ENCODE data around the gene TNS1.

TNS1 gene

DNA sequence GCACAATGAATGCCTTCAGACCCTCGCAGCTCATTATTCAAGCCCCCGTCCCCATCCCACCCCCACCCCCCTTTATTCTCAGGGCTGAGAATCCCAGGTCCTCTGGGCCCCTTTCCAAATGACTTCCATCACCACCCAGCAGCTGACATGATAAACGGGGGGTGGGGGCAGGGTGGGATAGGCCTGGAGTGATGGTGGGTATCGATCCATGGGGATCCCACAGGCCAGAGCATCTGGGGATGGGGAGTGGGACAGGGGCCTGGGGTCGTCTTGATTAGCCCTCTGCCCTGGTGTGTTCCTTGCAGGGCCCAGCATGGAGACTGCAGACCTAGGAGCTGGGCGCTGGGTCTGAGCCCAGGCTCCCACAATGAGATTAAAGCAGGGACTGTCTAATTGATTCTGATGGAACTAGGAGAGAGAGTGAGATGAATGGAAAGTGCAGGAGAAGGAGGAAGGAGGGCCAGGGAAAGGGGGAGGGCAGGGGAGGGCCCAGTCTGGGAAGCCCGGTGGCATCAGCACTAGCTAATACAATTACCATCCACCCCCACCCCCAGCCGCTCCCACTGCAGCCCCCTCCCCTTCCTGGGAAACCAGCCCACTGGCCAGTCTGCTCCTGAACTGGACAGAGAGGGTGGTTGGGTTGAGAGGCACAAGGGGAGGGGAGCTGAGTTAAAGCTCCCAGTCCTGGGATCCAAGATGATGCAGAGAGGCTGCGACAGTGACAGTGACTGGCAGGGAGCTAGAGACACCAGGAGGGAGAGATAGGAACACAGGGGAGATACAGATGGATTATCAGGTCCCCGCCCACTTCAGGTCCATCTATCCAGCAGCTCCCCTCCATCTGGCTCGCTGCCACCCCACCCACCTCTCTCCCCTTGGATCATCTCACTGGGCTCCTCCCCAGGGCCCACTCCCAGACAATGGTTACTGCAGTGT lies 13.1 kb upstream of the TNS1 start:
- no peak for DNase-seq (ENCODE audit: low read depth)

DNA sequence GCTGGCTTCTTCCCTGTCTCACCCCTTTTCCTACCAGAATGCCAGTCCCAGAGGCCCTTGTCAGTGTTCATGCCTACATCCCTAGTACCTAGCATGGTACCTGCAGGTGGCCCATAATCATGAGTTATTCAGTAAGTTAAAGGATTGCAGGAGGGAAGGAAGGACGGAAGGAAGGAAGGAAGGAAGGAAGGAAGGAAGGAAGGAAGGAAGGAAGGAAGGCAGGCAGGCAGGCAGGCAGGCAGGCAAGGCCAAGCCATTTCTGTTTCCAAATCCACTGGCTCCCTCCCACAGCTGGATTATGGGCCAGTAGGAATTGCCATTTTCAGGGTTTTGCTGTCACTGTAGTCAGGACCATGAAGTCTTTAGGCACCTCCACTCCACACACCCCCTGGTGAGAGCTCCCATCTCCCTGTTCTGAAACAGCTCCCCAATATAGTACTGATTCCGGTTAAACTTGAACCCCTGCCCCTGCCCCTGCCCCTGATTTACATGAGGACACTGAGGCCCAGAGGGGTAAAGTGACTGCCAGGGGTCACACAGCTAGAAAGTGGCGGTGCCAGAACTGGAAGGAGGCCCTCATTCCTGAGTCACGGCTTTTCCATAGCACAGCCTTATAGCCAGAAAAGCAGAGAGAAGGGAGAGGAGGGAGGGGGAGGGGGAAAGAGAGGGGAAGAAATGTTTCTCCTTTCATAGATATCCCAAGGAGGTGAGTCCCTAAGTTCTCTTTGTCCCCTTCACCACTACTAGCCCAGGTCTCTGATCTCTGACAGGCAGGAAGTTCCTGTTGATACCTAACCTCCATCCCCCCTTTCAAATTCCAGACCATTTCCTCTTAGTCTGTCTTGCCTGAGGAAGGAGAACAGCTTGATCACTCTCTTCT lies 12.2 kb upstream of the TNS1 start:
- DNase-seq (ENCODE audit: low read depth), result no peak

DNA sequence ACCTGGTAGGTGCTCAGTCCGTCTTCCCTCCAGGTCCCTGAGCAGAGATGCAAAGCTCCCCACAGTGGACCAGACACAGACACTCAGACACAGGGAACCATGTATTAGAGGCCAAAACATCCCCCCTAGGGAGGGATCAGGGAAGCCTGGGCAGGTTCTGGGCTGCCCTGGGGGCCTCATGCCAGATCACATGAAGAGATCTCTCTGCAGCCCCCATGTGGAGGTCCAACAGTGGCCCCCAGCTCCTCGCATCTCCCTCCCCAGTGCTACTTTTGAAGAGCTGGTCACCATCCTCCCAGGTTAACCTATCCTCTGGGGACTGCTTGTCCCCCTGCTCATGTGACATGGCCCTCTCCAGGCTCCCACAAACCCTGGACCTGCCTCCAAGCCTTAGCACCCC lies 10.5 kb upstream of the TNS1 start:
- no peak for DNase-seq (ENCODE audit: low read depth)

DNA sequence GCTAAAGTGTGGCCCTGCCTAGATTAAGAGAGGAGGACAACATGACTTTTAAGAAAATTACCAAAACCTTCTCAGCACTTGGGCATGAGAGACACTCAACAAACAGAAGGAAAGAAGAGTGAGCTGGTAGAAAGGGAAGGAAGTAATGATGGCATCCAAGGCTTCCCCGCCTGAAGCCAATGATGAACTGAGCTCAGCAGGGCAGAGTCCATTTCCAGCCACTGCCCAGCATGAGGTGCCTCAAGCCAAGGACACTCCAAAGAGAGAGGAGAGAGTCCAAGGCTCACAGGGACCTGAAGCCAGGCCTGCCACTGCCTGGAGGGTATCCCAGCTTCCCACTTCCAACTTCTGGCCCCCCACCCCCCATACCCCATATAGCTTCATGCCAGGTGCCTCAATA lies 9.5 kb upstream of the TNS1 start:
- no peak for DNase-seq (ENCODE audit: low read depth)

DNA sequence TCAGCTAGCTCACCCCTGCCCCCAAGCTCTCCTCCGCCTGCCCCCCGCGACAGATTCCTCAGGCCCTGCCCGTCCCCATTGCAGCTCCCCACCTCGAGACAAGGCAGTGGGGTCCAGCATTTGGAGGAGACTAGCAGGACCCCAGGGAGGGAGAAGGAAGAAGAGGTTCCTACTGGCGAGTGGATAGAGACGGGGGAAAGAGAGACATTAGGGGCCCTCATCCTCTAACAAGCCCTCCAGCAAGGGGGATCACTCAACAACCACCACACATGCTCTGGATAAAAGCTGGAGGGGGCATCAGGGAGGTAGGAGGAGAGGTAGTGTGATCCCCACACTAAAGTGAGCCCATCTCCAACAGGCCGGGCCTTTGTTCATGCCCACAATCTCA lies 8.9 kb upstream of the TNS1 start:
- no peak for DNase-seq (ENCODE audit: low read depth)

DNA sequence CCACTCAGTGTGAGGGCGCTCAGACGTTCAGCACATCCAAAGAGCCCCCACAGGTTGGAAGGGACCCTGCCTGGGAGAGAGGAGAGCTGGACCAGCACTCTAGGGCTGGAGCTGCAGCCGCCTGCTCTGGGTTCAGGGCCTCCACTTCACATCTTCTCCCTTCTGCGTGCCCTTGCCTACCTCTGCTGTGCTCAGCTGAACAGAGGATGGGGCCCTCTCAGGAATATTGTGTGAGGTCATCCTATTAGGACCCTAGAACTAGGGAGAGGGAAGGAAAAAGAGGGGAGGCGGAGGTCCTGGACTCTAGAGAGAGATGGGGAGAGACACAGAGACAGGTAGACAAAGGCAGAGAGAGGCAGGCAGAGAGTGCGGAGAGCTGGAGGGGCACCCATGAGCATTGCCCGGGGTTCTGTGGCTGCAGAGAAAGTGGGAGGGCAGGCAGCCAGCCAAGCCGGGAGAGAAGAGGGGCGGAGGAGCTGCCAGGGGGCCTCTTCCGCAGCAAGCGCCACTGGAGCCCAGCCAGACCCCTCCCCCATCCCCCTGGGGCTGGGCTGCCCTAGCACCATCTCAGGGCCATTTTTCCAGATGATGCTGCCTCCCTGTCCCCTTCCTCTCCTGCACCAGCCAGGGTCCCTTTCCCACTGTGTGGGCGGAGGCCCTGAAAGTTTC lies 8.3 kb upstream of the TNS1 start:
- DNase-seq (ENCODE audit: low read depth), result no peak

DNA sequence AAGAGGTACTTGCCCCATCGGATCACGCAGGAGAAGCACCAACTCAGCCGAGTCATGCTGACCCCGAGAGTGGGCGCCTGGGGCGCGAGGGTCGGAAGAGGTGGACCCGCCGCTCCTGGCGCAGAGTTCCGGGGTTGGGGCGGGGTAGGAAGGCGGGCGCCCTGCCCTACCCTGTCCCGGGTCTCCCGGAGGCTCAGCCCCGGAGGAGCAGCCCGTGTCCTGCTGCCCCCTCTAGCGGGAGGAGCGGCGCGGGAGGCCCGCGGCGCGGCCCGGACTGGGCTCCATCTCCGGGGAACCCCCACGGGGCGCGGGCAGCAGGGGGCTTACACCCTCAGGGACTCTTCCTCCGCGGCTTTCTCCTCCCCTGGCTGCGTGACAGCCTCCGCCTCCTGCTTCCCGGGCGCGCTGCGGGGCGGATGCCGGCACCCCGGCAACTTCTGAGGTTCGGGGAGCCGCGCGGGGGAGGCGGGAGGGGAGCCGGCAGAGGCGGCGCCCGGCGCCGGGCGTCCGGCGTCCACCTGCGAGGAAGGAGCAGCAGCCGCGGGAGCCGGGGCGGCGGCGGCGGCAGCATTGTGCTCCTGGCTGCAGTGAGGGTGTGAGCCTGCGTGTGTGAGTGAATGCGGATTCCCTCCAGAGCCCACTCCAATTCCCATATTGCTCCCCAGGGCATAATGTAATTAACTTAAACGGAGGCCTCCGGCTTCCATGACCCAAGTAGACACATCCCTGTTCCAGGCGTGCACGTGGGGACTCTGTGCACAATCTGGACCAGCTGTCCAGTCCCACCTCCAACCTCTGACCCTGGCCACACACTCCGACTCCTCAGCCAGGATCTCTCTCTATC lies 7.6 kb upstream of the TNS1 start:
- no peak for DNase-seq (ENCODE audit: low read depth)

DNA sequence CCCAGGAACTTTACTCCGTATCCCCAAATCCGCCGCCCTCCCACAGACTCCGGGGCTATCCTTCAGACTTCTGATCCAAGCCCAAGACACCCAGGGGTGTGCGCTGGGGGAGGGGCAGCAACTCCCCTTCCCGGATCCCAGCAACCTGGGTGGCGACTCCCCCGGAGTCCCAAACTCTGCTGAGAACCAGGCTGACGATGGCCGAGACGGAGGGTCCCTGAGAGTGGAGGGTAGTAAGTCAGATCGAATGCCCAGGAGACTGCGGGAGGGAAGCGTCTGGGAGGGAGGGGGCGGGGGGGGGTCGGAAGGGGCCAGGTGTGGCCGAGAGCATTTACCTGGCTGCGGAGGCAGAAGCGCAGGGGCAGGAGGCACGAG lies 7.0 kb upstream of the TNS1 start:
- no peak for DNase-seq (ENCODE audit: low read depth)

DNA sequence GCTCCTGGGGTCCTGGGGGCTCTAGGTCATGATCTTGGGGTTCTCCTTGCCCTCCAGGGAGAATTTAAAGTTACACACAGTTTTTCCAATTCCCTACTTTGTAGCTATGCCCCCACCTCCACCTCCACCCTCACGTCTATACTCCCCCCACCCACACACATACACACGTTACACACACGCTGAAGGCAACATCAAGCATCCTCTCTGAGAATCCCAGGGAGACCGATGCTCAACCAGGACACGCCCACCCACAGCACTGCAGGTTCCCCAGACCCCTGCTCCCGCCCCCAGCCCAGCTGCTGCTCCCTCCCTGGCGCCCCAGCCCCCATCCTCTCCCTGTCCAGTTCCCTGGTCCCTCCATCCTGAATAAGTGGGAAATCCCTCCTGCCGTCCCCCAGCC lies 6.4 kb upstream of the TNS1 start:
- no peak for DNase-seq (ENCODE audit: low read depth)

DNA sequence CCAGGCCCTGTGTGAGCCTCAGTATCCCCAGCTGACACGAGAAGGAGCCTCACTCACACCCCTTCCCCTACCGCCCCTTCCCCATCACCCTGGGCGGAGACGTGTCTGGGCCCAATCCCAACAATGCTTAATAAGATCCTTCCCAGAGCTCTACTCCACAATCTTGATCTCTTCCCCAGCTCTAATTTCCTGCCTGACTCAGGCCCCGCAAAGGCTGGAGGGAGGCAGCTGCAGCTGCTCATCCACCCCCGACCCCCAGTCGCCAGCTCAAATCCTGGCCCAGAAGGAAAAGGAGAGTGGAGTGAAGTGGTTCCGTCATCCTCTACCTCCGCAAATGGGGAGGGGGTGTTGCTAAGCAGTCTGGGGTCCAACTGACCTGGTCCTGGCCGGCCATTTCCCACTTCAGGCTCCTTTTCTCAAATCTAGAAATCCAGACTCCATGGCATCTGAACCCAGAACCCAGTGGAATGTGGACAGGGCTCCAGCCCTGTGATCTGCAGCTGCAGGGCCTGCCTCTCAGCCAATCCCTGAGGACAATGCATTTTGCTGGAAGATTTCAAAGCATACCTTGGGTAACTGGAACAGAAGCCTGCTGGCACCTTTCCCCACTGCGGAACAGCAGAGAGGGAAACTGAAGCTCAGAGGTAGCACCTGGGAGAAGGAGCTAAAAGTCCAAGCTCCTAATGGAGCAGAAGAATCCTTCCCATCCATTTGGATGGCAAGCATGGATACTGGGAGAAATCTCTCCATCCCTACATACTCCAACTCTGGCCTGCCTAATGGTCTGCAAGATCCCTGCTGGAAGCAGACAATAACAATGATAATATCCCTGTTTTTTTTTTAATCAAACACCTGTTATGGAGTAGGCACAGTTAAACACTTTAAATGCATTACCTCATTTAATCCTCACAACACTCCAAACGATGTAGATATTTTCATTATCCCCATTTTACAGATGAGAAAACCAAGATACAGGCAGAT lies 5.6 kb upstream of the TNS1 start:
- DNase-seq (ENCODE audit: low read depth), result no peak

DNA sequence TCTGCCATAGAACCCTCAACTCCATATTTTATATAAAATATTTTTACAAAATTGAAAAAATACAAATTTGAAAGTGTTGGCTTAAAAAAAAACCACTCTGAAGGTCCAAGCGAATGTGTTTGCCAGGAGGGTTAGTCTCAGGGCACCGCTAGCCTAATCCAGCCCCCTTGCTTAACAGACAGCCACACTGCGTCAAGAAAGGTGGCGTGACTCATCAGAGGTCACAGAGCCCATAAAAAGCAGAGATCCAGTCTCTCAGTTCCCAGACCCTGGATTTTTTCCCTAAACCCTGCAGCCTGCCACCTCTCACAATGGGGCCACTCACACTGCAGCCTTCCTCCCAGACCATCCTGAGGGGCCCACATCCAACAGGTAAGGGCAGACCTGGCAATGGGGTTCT lies 3.9 kb upstream of the TNS1 start:
- DNase-seq (ENCODE audit: low read depth), result no peak

DNA sequence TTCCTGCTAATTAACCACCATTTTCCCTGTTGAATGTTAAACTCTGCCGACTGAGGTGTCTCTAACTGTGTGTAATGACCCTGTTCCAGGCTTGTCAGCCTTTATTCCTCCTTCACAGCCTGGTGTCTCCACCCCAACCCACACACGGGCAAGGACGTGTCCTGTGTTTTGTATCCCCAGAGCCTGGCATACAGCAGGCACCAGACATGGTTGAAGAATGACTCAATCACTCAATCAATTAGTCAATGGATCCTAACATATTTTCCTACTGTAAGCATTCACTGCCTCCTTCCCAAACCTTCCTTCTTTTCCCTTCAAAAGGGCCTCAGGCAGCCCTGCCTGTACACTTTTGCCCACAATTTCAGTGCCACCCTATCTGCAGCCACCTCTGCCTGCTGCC lies 2.7 kb upstream of the TNS1 start:
- DNase-seq (ENCODE audit: low read depth), result no peak

DNA sequence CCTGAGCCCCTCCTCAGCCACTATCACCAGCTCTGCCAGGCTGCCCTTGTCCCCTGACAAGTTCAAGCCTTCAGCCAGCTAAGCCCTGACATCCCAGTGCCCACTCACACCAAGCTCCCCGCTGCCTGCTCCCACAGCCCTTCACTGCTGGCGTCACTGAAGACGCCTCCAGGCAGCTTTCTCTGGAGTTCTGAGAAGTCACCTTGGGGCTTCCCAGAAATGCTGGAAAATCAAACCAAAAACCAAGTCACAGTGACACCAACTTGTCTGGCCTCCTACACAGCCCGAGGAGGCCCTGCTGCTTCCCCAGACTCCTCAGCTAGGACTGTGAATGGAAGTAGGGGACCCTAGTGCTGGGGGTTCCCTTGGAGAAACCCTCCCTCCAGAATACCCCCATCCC lies 2.2 kb upstream of the TNS1 start:
- no peak for DNase-seq (ENCODE audit: low read depth)

DNA sequence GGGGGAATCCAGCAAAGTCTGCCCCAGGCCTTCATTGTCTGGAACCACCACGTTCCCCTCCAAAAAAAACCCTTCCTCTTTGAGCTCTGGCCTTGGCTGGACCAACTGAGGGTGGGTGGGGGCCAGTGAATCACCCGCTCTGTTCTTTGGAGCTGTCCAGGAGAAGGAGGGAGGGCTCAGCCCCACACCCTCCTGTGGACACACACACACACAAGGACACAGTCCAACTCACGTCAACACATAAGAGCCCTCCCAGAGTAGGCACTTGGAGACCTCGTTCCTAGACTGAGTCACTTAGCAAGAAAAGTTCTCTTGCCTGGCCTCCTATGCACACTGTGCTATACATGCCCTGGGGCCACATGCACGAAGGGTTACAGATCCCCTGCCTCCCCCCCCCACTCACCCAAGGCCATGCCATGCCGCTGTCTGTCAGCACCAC lies 1.2 kb upstream of the TNS1 start:
- DNase-seq (ENCODE audit: low read depth), result no peak

DNA sequence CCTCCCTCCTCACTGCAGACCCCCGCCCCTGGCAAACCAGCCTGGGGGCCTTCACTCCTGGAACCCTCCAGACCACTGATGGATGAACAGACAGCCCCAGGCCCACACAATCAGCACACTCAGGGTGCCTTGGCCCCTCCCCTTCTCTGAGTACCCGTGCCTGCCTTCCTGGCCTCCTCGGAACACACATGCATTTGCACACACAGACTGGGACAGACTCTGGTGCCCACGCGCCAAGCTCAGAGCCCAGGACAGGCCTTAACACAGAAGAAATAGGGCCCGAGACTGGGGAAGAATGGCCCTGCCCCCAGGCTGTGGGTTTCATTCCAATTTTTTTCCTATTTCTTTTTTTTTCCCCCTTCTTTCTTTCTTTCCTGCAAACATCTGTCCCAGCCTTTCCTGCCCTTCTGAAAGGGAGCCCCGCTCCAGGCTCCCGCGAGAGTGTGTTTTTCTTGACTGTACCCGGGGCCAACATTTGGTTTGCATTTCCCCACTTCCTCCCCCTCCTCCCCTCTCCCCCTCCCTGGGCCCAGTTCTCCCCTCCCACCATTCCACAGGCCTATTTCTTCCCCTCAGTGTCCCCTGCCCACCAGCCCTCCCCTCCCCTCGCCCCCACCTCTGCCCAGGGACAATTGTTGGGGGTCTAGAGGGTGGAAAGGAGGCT lies 618 bp upstream of the TNS1 start:
- no peak for DNase-seq (ENCODE audit: low read depth)

DNA sequence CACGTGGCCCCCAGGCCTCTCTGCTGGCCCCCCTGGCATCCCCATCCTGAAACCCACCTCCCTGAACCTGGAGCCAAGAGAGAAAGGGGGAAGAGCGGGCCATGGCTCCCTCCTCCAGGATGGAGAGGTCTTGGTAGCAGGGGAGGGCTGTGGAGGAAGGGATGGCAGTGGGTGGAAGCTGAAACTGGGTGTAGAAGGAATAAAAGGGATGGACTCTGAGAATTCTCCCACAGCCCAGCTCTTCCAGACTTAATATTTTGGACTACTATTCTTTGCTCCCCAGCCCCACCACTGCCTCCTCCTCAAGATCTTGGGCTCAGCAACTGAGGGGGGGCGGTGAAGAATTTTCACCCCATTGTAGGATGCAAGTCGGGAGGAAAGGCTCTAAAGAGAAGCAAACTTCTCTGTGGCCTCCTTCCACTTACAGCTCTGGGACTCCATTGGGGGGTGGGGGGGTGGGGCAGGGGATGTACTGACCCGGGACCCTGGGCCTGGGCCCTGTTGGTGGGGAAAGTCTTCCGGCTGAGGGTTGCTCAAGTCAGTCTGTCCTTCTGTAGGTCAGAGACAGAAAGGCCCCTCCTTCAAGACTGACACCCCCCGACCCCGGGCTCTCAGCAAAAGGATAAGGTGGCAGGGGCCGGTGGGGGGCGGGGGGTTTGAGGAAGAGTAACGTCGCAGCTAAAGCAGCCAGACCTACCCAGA lies 501 bp downstream of the TNS1 start:
- DNase-seq (ENCODE audit: low read depth), result no peak

DNA sequence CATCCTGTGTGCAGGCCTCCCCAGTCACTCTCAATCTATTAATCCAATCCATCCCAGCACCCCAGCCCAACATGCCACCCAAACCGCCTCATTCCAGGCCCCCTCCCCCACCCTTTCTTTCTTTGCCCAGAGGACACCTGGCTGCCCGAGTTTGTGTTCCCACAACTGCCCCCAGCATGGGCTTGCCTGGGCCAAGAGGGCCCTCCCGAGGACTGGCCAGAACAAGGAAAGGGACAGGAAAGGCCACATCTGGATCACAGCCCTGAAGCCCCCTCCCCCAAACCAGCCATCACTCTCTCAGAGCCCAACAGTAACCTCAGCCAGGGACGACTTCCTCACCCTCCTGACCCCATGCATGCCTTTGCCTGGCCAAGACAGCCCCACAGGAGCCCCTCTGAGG lies 1.2 kb downstream of the TNS1 start:
- DNase-seq (ENCODE audit: low read depth), result no peak

DNA sequence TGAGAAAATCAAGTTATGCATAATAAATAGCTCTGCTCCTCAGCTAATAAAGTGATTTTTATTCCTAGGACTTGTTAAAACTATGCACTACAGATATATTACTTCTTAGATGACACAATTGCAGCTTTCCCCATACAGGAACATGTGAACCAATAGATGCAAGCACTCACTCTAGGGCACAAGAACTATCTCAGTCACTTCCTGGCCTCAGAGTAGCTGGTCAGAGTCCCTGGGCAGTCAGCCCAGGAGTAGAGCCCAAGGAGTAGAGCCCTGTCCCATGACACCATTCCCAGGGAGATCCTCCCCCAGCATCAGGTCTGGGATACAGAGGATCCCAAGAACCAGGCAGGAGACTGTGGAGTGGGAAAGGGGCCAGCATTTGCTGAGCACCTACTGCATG lies 2.7 kb downstream of the TNS1 start:
- no peak for DNase-seq (ENCODE audit: low read depth)

DNA sequence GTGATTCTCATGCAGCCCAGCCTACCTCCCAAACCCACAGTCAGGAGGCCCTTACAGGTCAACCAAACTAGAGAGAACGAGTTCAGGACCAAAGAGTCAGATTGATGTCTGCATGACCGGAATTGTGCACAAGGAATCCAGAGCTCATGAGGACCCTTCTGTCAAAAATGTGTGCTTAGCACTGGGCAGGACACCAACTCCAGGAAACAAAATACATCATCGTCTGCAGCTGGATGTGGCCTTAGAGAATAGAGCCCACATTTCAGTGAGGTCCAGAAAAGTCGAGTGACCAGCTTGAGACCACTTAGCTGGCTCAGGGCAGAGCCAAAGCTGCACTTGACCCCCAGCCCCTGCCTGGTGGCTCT lies 3.2 kb downstream of the TNS1 start:
- no peak for DNase-seq (ENCODE audit: low read depth)

Measured in stimulated activated CD8-positive, alpha-beta memory T cell treated with anti-CD3 and anti-CD28 coated beads, Interleukin-12 subunit alpha, Interleukin-12 subunit beta, amount 100 ng/mL, for 1 hour (primary cell).